ENCODE results near the gene STRIP1.

STRIP1 gene

GRCh38 chr1:110089561-110090275 lies 55.3 kb downstream of the STRIP1 start:
- Histone ChIP-seq H3K79me2 (ENCODE audit: low read length) (no peaks in the 10 kb centered on the region), H3K36me3 (replicated peaks; ENCODE audit: insufficient read depth, low read length) (no peaks in the 10 kb centered on the region), H3F3A (ENCODE audit: insufficient read depth, low read length) (no peaks in the 10 kb centered on the region), H3K4me3 (ENCODE audit: low read length) (no peak overlapping the region), H3K4me2 (ENCODE audit: low read depth, low read length) (no peak overlapping the region), H3K27ac (ENCODE audit: low read length) (no peak overlapping the region), H3K9me3 (replicated peaks; ENCODE audit: insufficient read depth, low read length) (no peaks in the 10 kb centered on the region), H3K9ac (ENCODE audit: low read length) (no peak overlapping the region), H3K4me1 (ENCODE audit: low read length) (no peaks in the 10 kb centered on the region), H4K20me1 (ENCODE audit: insufficient read depth, low read length) (no peaks in the 10 kb centered on the region), H3K9me2 (replicated peaks; ENCODE audit: insufficient read depth, low read length) (no peaks in the 10 kb centered on the region), H2AFZ (ENCODE audit: low read length) (no peak overlapping the region), H3K27me3 (replicated peaks; ENCODE audit: insufficient read depth, low read length) (peaks cover 11% of the 10 kb centered on the region)
- DNase-seq = no peak
- TF ChIP-seq EZH2phosphoT487 (IDR thresholded peaks at IDR 0.05; ENCODE audit: low read length) (no peak), CTCF (IDR thresholded peaks at IDR 0.05; ENCODE audit: low read length) (no peak), EZH2 (optimal IDR thresholded peaks at IDR 0.05; ENCODE audit: low read depth, low read length) (no peak)

GRCh38 chr1:110091381-110091780 lies 57.0 kb downstream of the STRIP1 start:
- H3K4me1 ChIP-seq (ENCODE audit: low read length) = no peaks in the 10 kb centered on the region
- H3K27me3 ChIP-seq (replicated peaks; ENCODE audit: insufficient read depth, low read length) = no peaks in the 10 kb centered on the region; the same call in 1 of the 2 replicates
- no peaks in the 10 kb centered on the region for H3K9me3 ChIP-seq (replicated peaks; ENCODE audit: insufficient read depth, low read length)
- no peak overlapping the region for H3K27ac ChIP-seq (ENCODE audit: low read length)
- H3K4me3 ChIP-seq (ENCODE audit: low read length) = no peak overlapping the region
- H4K20me1 ChIP-seq (ENCODE audit: insufficient read depth, low read length) = no peaks in the 10 kb centered on the region
- no peaks in the 10 kb centered on the region for H3K79me2 ChIP-seq (ENCODE audit: low read length)
- no peak overlapping the region for H2AFZ ChIP-seq (ENCODE audit: low read length)
- TF ChIP-seq CTCF (IDR thresholded peaks at IDR 0.05; ENCODE audit: low read length) (no peak), EZH2 (optimal IDR thresholded peaks at IDR 0.05; ENCODE audit: low read depth, low read length) (no peak), EZH2phosphoT487 (IDR thresholded peaks at IDR 0.05; ENCODE audit: low read length) (no peak)
- H3F3A ChIP-seq (ENCODE audit: insufficient read depth, low read length) = no peaks in the 10 kb centered on the region
- H3K4me2 ChIP-seq (ENCODE audit: low read depth, low read length) = no peak overlapping the region
- no peaks in the 10 kb centered on the region for H3K36me3 ChIP-seq (replicated peaks; ENCODE audit: insufficient read depth, low read length)
- no peak overlapping the region for H3K9ac ChIP-seq (ENCODE audit: low read length)
- no peaks in the 10 kb centered on the region for H3K9me2 ChIP-seq (replicated peaks; ENCODE audit: insufficient read depth, low read length)
- no peak for DNase-seq

GRCh38 chr1:110091791-110092190 lies 57.4 kb downstream of the STRIP1 start:
- Histone ChIP-seq H3K4me3 (ENCODE audit: low read length) (no peak overlapping the region), H3K27ac (ENCODE audit: low read length) (no peak overlapping the region), H3F3A (ENCODE audit: insufficient read depth, low read length) (no peaks in the 10 kb centered on the region), H3K27me3 (replicated peaks; ENCODE audit: insufficient read depth, low read length) (no peaks in the 10 kb centered on the region), H3K4me2 (ENCODE audit: low read depth, low read length) (no peak overlapping the region), H3K4me1 (ENCODE audit: low read length) (no peaks in the 10 kb centered on the region), H3K9me2 (replicated peaks; ENCODE audit: insufficient read depth, low read length) (no peaks in the 10 kb centered on the region), H3K79me2 (ENCODE audit: low read length) (no peaks in the 10 kb centered on the region), H3K9ac (ENCODE audit: low read length) (no peak overlapping the region), H2AFZ (ENCODE audit: low read length) (no peak overlapping the region), H3K9me3 (replicated peaks; ENCODE audit: insufficient read depth, low read length) (no peaks in the 10 kb centered on the region), H4K20me1 (ENCODE audit: insufficient read depth, low read length) (no peaks in the 10 kb centered on the region), H3K36me3 (replicated peaks; ENCODE audit: insufficient read depth, low read length) (no peaks in the 10 kb centered on the region)
- TF ChIP-seq EZH2 (optimal IDR thresholded peaks at IDR 0.05; ENCODE audit: low read depth, low read length) (no peak), EZH2phosphoT487 (IDR thresholded peaks at IDR 0.05; ENCODE audit: low read length) (no peak), CTCF (IDR thresholded peaks at IDR 0.05; ENCODE audit: low read length) (no peak)
- DNase-seq = no peak

Measured in MM.1S (cell line).